Endothelial cell of umbilical vein (primary cell): ENCODE measurements around the gene EGR1. TPM values are rescaled to one million over a fixed set of nuclear protein-coding genes. Genes with fewer than 3 reads are reported as not detected.

Experiments
- BruUV-seq: library from RNA; stranded (reverse); fragments of 400-500 nt; replicated peaks from 2 replicates; lab custom pipeline; 2021; lab: Mats Ljungman, UMichigan
- CTCF ChIA-PET: fragments of 300-600, 350-600 bp; sonication (Branson Sonifier 250); formaldehyde crosslinking; loops from one replicate; lab custom pipeline; 2021; ENCODE audit warnings: antibody characterized with exemption, inconsistent platforms; lab: Charles Lee
- POLR2A ChIA-PET: fragments of 300-600, 350-600 bp; sonication (Branson Sonifier 250); formaldehyde crosslinking; loops from one replicate; lab custom pipeline; 2021; ENCODE audit warnings: antibody characterized with exemption, inconsistent platforms; lab: Charles Lee
- DNase-seq: peaks from one replicate; pipeline ENCODE4 v3.0.0-alpha.2; 2011; ENCODE audit warnings: low read depth, low spot score
- FAIRE-seq: peaks from 2 replicates; lab custom pipeline; 2011; peaks lifted over from hg19 to GRCh38; lab: Jason Lieb, UNC
- H2AFZ ChIP-seq: 2 replicates; pipeline ENCODE4 v1.6.0; 2012; ENCODE audit warnings: low read depth, low read length, control low read depth, inconsistent platforms
- H3K27ac ChIP-seq: 2 replicates; pipeline ENCODE4 v1.5.1; 2011; ENCODE audit warnings: low read depth, mild to moderate bottlenecking, control low read depth, low read length, moderate library complexity; ENCODE audit not compliant: insufficient read depth
- H3K27me3 ChIP-seq, 2 experiments: 2 replicates each; pipeline versions ENCODE4 v1.6.0 to v1.6.1; 2011; ENCODE audit warnings: low read length in 2 of 2, mixed read lengths in 1 of 2; ENCODE audit not compliant: control insufficient read depth in 2 of 2, insufficient read depth in 2 of 2
- H3K36me3 ChIP-seq, 2 experiments: 2 replicates in 1 of 2; 3 replicates in 1 of 2; pipeline ENCODE4 v1.5.1; 2011; ENCODE audit warnings: low read length in 2 of 2, mild to moderate bottlenecking in 1 of 2, moderate library complexity in 1 of 2; ENCODE audit not compliant: control insufficient read depth in 2 of 2, insufficient read depth in 2 of 2; ENCODE audit errors: extremely low read depth in 1 of 2
- H3K4me1 ChIP-seq: 3 replicates; pipeline ENCODE4 v1.5.1; 2011; ENCODE audit warnings: mild to moderate bottlenecking, low read length; ENCODE audit not compliant: control insufficient read depth, insufficient read depth; ENCODE audit errors: extremely low read depth
- H3K4me2 ChIP-seq: 2 replicates; pipeline ENCODE4 v1.6.1; 2011; ENCODE audit warnings: low read length, control low read depth, mixed read lengths; ENCODE audit not compliant: insufficient read depth
- H3K4me3 ChIP-seq, 3 experiments: fragments of 200-600 bp in 1 of 3; sonication (generic), shearing (Covaris generic) in 1 of 3; replicated peaks in 1 of 3; 2 replicates each; pipeline ENCODE4 v1.5.1; 2011 to 2016; ENCODE audit warnings: control low read depth in 3 of 3, low read length in 3 of 3, mild to moderate bottlenecking in 2 of 3, inconsistent platforms in 1 of 3, low read depth in 1 of 3, moderate library complexity in 1 of 3; ENCODE audit not compliant: insufficient read depth in 1 of 3
- H3K79me2 ChIP-seq: 2 replicates; pipeline ENCODE4 v1.6.0; 2012; ENCODE audit warnings: low read length, inconsistent platforms; ENCODE audit not compliant: control insufficient read depth, insufficient read depth
- H3K9ac ChIP-seq: replicated peaks from 2 replicates; pipeline ENCODE3; 2011; ENCODE audit warnings: low read length, control low read depth; ENCODE audit not compliant: insufficient read depth; ENCODE audit errors: extremely low read depth
- H3K9me1 ChIP-seq: replicated peaks from 3 replicates; pipeline ENCODE4 v1.6.0; 2011; ENCODE audit warnings: mild to moderate bottlenecking, low read length; ENCODE audit not compliant: control insufficient read depth, insufficient read depth; ENCODE audit errors: extremely low read depth
- H3K9me3 ChIP-seq: replicated peaks from 2 replicates; pipeline ENCODE4 v1.5.1; 2012; ENCODE audit warnings: low read length, inconsistent platforms; ENCODE audit not compliant: control insufficient read depth, insufficient read depth
- H4K20me1 ChIP-seq: replicated peaks from 2 replicates; pipeline ENCODE3; 2011; ENCODE audit warnings: mild to moderate bottlenecking, low read length; ENCODE audit not compliant: control insufficient read depth, insufficient read depth; ENCODE audit errors: extremely low read depth
- EZH2 ChIP-seq: IDR thresholded peaks from 2 replicates; pipeline ENCODE4 v1.6.1; 2012; ENCODE audit warnings: borderline replicate concordance, low read depth, mild to moderate bottlenecking, moderate library complexity, low read length, inconsistent platforms; ENCODE audit not compliant: severe bottlenecking
- FOS ChIP-seq: IDR thresholded peaks from 2 replicates; pipeline ENCODE4 v1.6.1; 2011; ENCODE audit warnings: mild to moderate bottlenecking, low read length, moderate library complexity, borderline replicate concordance; ENCODE audit not compliant: insufficient read depth
- GATA2 ChIP-seq: IDR thresholded peaks from 2 replicates; pipeline ENCODE4 v1.7.0; 2011; ENCODE audit warnings: low read depth, mild to moderate bottlenecking, moderate library complexity, mixed read lengths, low read length; ENCODE audit not compliant: insufficient read length, insufficient read depth
- JUN ChIP-seq: IDR thresholded peaks from 2 replicates; pipeline ENCODE4 v1.6.1; 2011; ENCODE audit warnings: borderline replicate concordance, low read depth; ENCODE audit not compliant: insufficient read length, insufficient read depth
- MYC ChIP-seq: IDR thresholded peaks from one replicate; pipeline ENCODE4 v1.6.1; 2011; ENCODE audit warnings: mild to moderate bottlenecking, low read depth, low read length
- POLR2A ChIP-seq: IDR thresholded peaks from 2 replicates; pipeline ENCODE4 v1.6.1; 2012; ENCODE audit warnings: low read depth, mild to moderate bottlenecking, control low read depth, low read length
- POLR2AphosphoS5 ChIP-seq: IDR thresholded peaks from 2 replicates; pipeline ENCODE4 v1.6.1; 2012; ENCODE audit warnings: low read depth, mild to moderate bottlenecking, control low read depth, low read length, moderate library complexity; ENCODE audit not compliant: insufficient read depth
- dilution Hi-C: fragments of 300-500 bp; cut with MboI; formaldehyde crosslinking; loops from one replicate; pipeline ENCODE4 v1.15.0; 2019; ENCODE audit warnings: low sequenced_read_pairs; ENCODE audit not compliant: extremely low pct_ligation_motif_present
- intact Hi-C: fragments of 100-400 bp; cut with micrococcal nuclease; formaldehyde crosslinking; loops from one replicate; pipeline ENCODE4 v1.10.0; 2022
- polyA plus RNA-seq, 4 experiments: library from polyadenylated mRNA; depleted of rRNA in 3 of 4; stranded (reverse) in 3 of 4; unstranded in 1 of 4; fragments of >200 nt; gene quantifications; 2 replicates each; pipeline versions ENCODE4 v1.2.1 to v1.2.3, GENCODE V29; 2011 to 2012; ENCODE audit warnings: missing spikeins in 1 of 4
- total RNA-seq: library from RNA; stranded (reverse); gene quantifications from 2 replicates; pipeline ENCODE4 v1.2.3, GENCODE V29; 2021
- TF ChIP-seq, protein P1 (sequence below): IDR thresholded peaks from 2 replicates; pipeline ENCODE4 v1.6.1; 2011; ENCODE audit not compliant: insufficient read depth, insufficient read length
- TF ChIP-seq, protein P2 (sequence below), 2 donors: IDR thresholded peaks; 1 replicate in 1 of 2; 2 replicates in 1 of 2; pipeline ENCODE4 v1.5.1; 2011; ENCODE audit warnings: low read length in 2 of 2, mild to moderate bottlenecking in 2 of 2, moderate library complexity in 2 of 2, control low read depth in 1 of 2, inconsistent platforms in 1 of 2, low read depth in 1 of 2; ENCODE audit not compliant: insufficient read depth in 1 of 2; ENCODE audit errors: extremely low read depth in 1 of 2

EGR1 gene
- total and polyA plus RNA-seq, 2 donors (not counting 3 experiments of a cell fraction or from before 2014, with no cell fraction given): 5.5 to 6.5 TPM

DNA sequence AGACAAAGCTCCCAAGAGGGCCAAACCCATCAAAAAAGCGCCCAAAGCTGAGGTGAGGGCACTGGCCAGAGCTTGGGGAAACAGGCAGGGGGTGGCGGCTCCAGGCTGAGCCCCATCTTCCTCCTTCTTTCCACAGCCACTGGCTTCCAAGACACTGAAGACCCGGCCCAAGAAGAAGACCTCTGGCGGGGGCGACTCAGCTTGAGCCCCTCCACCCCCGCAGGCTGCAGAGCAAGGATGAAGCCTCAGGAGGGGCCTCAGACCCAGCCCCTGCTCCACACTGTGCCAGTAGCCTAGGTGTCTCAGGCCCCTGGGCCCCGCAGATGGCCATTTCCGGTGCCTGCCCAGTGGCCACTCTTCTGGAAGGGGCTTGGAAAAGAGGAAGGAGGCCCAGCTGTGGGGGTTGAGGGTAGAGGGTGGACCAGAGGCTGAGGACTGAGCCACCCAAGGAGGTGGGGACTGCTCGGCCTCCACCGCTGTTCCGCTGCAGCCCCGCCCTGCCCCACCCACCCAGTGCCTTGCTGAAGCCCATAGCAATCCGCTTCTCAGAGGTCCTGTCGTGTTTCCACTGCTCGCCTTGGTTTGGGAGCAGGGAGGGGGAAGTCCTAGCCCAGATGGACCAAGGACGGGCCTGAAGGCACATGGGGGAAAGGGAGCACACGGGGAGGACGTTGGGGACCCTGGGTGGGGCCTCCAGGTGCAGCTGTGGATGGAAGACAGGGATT lies 19.6 kb upstream of the EGR1 start:
- Histone ChIP-seq H3K4me3 (no peak overlapping the region), H2AFZ (no peak overlapping the region), H3K4me1 (no peaks in the 10 kb centered on the region), H3K27me3 (no peaks in the 10 kb centered on the region), H3K79me2 (no peaks in the 10 kb centered on the region), H3K9me1 (no peaks in the 10 kb centered on the region), H3K4me2 (no peak overlapping the region), H3K36me3 (no peaks in the 10 kb centered on the region), H4K20me1 (no peaks in the 10 kb centered on the region), H3K27ac (no peak overlapping the region), H3K9ac (no peak overlapping the region), H3K9me3 (no peaks in the 10 kb centered on the region)
- TF ChIP-seq JUN (no peak), EZH2 (no peak), POLR2A (no peak), POLR2AphosphoS5 (no peak), FOS (no peak), GATA2 (no peak), MYC (no peak)
- TF ChIP-seq, protein P1, sequence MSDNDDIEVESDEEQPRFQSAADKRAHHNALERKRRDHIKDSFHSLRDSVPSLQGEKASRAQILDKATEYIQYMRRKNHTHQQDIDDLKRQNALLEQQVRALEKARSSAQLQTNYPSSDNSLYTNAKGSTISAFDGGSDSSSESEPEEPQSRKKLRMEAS: no peak
- TF ChIP-seq, protein P2, sequence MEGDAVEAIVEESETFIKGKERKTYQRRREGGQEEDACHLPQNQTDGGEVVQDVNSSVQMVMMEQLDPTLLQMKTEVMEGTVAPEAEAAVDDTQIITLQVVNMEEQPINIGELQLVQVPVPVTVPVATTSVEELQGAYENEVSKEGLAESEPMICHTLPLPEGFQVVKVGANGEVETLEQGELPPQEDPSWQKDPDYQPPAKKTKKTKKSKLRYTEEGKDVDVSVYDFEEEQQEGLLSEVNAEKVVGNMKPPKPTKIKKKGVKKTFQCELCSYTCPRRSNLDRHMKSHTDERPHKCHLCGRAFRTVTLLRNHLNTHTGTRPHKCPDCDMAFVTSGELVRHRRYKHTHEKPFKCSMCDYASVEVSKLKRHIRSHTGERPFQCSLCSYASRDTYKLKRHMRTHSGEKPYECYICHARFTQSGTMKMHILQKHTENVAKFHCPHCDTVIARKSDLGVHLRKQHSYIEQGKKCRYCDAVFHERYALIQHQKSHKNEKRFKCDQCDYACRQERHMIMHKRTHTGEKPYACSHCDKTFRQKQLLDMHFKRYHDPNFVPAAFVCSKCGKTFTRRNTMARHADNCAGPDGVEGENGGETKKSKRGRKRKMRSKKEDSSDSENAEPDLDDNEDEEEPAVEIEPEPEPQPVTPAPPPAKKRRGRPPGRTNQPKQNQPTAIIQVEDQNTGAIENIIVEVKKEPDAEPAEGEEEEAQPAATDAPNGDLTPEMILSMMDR (IDR thresholded peaks at IDR 0.05; ENCODE audit: extremely low read depth in 1 of 2, insufficient read depth in 1 of 2, low read depth in 1 of 2, low read length in 2 of 2): no peak
- BruUV-seq: no TSS peak
- DNase-seq (no peak), FAIRE-seq (no peak)
- CTCF ChIA-PET: interaction anchor here (9.4 kb wide), 1 partner anchor 58 kb away, joined by 207 read pairs; no protein-coding TSS in a partner anchor
- intact Hi-C loops (no loop called here), dilution Hi-C loops (no loop called here)
- POLR2A ChIA-PET: no interaction called here
